Central memory CD4-positive, alpha-beta T cell (primary cell): Measurements from ENCODE around the gene OPALIN.

ENCODE experiments used
- DNase-seq: peaks from one replicate; pipeline ENCODE4 v3.0.0; 2022
- total RNA-seq, 3 experiments: gene quantifications; one replicate each; lab custom pipeline; 2026; lab: John Stamatoyannopoulos, UW

OPALIN gene, protein sequence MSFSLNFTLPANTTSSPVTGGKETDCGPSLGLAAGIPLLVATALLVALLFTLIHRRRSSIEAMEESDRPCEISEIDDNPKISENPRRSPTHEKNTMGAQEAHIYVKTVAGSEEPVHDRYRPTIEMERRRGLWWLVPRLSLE
- total RNA-seq: 0 to 0.04 (median 0) reads per million in 3 experiments

DNA sequence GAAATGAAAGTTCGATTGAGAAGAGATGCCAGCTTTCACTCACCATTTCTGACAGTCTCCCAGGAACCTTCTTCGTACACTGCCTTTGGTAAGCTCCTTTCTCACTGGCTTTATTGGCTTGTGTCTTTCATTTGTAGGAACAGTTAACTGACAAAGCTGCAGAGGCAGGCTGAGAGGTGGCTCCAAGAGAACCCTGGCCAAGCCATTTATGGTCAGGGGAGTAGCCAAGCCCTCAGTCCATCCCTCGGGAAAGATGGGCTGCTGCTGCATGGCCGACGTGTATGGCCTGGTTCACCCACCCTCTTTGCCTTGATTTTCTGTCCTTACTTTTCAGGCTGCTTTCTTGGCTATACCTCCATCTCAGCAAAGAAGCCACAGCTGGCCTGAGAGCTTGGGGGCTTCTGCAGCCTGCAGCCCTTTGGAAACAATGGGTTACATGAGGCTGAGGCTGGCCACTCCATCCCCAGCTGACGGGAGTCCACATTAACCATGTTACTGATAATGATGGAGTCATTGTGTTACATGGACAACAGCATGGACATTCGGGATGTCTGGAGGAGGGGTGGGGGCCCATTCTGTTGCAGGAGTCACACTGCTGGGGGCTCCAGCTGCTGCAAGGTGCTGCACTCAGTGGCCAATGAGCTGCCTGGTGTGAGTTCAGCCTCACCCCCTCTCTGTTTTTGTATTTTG is at the start of gene OPALIN:
OPALIN (minus strand) TSS at position 152 of the 690 bp plus-strand sequence; CDS start at position 46, 106 bp downstream.
- DNase-seq: no peak

DNA sequence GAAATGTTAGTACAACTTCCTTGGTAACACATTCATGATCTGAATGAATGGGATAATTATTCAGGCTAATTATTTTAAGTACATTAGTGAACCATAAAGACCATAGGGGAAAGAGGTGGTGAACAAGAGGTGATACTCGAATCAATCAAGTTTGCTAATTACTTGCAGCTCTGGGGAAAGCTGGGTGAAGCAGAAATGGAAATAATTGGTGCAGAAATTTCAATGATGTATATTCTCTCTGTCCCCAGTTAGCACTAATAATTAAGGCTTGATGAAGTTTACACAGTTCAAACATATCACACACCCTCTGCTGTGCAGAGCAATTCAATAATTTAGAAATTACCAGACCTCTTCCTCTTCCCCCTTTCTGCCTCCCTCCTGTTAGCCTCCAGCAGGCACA is 49.4 kb upstream of the OPALIN start:
- no peak for DNase-seq

DNA sequence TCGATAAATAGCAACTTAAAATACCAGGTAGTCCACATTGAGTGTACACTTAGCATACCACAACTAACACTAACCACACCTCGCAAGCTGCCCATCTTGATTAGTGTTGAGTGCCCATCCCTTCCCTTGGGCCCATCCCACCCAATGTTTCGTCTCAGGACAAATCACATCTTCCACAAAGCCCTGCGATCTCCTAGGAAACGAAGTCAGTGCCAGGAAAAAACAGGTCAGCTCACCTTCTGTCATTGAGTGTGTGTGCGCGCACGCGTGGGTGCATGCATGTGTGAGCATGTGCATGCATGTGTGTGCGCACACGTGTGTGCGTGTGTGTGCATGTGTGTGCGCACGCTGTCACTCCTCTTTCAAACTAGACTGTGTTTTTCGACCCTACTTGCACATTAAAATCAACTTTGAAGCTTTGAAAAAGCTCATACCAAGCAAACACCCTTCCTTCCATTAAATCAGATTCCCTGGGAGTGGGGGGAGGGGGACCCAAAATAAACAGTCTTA is 48.8 kb upstream of the OPALIN start:
- no peak for DNase-seq

DNA sequence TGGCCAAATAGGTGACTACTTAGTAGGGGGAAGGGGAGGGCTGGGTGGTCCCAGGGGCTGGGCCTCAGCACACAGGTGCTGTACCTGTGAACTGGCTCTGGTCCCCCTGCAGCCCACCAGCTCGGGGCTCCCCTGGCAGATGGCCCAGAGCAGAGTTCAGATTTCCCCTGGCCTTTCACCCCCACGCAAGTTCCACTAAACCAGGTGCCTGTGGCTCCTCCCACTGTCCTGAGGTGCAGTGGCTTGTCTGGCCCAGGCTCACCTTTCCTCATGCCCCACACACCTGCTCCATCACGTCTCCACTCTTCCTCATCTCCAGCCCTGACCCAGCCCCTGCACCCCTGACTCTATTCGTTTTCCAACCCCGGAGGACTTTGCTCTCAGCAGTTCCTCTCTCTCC is 47.3 kb upstream of the OPALIN start:
- DNase-seq: no peak

DNA sequence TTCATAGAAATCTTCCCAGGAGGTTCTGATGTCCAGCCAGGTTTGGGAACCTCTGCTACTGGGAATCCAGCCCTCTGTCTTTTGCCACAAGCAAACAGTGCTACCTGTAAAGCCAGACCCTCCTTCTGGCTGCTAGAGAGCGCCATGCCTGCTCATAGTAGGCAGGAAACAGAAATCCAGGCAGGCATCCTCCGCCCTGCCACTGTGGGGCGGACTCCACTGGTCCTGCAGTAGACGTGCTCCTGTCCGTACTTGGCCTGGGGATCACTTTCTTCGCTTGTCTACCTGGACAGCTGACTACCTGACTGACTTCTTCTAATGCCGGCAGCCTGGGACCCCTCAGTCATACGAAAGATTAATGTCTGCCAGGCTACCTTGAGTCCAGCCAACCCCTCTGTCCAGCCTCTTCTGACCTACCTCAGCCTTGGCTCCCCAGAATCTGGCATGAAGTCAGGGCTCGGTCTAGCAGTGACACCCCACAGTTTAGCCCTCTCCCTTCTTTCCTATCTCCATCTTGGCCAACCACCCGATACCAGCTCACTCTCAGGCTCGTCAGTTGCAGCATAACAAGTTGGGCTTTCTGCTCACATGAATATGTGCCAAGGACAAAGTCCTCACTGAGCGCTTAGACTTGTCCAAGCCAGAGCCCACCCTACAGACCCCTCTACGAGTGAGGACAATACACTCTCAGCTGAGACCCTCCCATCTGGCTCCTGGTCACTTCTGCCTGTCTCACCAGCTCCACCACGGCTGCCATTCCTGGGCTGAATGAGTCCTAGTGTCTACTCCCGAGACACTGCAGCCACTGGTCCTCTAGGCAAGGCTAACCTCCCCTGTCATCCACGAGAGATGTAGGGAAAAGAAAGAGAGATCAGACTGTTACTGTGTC is 43.9 kb upstream of the OPALIN start:
- DNase-seq: no peak

DNA sequence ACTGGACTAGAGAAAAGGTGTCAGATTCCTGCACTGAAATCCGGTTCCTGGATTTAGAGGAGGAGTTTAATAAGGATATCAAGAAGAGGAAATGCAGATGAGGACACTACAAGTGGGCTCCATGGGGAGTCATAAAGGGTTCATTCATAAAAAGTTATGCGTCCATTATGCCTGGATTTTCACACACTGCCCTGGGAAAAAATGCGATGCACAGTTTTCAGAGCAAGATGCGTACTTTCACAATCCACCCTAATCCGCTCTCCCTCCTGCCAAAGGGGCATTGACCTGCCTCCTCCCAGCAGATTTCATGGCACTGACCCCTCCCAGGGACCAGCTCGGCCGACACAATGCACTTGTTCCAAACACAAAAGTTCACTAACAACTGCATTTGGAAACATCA is 42.2 kb upstream of the OPALIN start:
- no peak for DNase-seq

DNA sequence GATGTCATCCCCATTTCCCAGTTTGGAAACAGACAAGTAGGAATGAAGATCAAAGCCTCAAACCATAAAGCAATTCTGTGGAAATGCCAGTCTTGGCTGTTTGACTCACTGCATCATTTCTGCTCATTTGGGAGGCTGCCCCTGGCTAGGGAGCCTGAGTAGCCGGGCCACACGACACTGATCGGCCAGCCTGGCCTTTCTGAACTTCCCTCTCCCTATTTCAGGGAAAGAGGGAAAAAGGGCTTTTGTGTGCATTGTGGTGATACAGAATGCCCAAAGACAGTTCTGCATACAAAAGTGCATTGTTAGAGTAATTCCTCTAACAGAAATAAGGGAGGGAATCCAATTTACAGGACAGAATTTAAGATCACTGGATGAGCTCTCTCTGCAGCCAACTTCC is 41.7 kb upstream of the OPALIN start:
- no peak for DNase-seq

DNA sequence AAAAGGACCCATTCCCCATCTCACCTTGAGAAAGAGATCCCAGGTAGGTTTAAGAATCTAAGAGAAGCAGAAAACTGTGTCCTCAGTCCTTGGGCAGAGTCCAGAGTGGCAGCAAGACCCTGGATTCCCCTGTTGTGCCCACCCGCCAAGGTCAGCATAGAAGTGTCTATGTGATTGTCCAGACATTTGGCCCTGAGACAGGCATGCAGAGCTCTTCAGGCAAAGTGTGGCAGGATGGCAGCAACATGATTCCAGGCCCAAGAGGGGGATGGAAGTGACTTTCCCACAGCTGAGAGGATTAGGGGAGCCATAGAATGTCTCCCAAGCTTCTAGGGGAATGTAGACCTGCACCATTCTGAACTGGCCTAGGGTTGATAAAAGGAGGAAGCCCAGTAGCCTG is 39.1 kb upstream of the OPALIN start:
- DNase-seq: no peak

DNA sequence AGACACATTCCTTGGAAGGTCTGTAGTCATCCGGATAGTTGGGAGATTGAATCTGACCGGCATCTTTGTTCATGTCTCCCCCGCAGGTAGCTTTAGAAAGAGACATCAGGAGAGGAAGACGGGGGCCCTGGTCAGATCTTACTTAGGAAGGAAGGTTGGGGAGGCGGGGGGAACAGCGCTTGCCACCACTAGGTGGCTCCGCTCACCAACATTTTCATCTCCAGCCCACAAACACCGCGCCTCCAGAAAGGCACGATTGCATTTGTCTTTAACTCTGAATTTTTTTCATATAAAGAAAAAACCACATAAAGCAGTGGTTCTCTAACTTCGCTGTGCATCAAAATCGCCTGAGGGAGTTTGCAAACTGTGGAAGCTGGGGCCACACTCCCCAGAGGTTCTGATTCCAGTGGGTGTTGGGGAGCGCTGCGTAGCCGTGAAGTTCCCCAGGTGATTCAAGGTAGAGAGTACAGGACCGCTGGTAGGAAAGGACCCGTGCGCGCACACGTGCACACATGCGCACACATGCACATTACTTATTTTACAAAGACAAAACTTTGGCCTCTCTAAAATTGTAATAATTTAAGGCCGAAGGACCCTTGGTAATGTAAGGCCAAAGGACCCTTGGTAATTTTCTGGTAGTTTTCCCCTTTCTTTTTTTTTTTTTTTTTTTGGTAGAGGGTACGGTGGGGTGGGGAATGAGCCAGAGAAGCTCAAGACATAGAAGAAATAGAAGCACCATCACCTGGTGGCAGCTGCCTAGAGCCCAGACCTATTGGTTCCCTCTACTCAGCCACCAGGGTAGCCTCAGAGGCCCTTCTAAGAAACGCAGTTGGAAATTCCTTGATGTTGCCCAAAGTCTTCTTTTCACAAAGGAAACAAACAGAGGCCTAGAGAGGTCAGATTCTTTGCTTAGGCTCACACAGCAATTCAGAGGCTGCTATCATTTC is 37.4 kb upstream of the OPALIN start:
- DNase-seq: peak; percentile 38

DNA sequence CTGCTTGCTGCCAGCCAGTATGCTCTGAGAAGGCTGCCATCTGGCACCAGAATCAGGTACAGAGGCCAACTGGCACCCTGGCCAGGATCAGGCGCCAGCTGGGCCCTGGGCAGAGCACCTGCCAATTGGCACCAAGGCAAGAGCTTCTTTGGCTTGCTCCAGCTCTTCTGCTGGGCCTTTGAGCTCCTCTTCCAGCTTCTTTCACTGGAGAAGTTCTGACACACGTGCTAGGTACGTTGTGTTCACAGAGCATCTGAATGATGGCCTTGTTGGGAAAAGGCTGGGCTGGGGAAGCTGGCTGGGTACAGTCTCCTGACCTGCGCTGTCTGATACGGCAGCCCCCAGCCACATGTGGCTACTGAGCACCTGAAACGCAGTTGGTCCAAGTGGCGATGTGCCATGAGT is 31.7 kb upstream of the OPALIN start:
- DNase-seq: no peak

DNA sequence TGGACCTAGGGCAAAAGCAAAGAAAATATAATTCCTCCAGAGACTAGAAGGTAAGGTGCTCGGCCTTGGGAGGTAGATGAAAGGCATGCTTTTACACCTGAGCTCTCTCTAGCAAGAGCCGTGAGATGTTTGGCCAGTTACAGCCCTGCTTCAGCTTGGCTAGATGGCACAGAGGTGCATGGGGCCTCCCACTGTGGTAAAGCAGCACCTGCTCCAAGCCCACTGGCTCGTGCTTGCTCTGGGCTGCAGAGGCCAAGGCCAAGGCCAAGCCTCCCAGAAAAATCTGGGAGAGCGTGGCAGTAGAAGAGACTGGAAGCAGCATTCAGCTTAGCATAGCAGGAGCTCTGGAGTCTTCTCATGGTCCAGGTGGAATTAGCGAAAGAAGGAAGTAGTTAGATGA is 31.0 kb upstream of the OPALIN start:
- DNase-seq: no peak

DNA sequence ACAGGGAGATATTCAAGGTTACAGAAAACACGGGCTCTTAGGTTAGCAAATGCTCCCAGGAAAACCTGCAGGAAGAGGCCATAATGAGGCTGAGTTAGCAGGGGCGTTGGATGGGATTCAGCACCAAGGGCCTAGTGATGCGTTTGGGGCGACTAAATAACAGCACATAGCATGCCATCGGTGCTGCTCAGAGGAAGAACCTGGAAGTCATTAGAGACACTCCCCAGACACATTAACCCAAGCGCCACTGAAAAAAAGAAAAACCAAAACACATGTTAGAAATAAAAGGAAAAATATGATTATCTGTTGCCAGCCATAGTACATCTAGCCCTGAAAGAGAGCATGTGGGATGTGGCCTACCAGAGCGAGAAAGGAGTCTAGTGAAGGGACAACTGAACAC is 28.8 kb upstream of the OPALIN start:
- DNase-seq: no peak

DNA sequence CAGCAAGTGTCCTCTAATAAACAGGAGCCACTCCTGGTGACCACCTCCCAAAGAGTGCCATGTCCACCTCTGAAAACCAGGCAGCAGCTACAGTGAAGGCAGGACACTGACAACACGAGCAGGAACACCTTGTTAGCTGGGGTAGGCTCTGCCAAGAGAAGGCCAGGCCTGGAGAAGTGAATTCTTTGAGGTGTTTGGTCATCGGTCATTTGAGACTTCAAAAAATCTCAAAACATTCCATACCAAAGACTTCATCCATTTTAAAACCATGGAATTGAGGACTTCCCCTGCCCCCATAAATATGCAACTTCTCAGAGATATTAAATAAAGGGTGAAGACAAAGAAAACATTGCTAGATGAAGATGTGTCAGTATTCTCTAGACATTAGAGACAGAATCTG is 28.4 kb upstream of the OPALIN start:
- DNase-seq: no peak

DNA sequence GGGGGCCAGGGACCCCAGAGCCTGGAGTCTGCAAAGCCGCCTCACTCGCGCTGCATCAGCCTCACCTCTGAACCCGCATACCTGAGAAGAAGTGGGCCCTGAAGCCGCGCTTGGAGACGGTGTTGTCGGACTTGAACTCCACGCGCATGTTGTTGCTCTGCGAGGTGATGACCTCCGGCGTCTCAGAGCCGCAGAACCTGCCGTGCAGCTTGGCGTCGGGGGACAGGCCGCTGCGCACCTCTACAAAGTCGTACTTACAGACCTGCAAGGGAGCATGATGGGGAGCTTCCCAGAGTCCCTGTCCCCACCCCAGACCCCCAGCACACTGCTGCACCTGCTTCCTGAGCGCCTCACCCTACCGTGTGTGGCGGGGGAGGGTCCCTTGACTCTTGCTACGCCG is 25.7 kb upstream of the OPALIN start:
- DNase-seq: no peak

DNA sequence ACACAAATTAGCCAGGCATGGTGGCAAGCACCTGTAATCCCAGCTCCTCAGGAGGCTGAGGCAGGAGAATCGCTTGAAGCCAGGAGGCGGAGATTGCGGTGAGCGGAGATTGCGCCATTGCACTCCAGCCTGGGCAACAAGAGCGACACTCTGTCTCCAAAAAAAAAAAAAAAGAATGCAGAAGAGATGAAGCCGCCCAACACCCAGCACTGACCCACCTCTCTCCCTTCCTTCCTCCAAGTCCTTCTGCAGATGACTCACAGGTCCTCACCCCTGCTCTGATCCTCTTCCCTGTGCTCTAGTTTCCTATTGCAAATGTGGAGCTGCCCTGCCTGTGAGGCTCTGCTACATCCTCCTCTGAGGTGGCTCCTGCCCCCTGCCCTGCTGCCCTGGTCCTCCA is 22.0 kb upstream of the OPALIN start:
- DNase-seq: no peak

DNA sequence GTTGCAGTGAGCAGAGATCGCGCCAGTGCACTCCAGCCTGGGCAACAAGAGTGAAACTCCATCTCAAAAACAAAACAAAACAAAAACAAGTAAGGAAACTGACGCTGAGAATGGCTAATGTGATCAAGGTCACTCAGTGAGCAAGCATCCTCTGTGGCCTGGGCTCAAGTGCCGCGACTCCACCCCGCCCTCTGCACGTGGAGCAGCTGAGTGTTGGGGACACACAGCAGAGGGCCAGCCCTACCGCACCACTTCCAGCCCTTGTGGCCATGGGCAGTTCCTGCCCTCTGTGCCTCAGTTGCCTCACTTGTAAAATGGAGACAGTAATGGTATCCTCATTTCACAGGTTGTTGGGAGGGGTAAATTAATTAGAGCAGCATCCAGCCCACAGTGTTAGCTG is 21.0 kb upstream of the OPALIN start:
- DNase-seq: no peak

DNA sequence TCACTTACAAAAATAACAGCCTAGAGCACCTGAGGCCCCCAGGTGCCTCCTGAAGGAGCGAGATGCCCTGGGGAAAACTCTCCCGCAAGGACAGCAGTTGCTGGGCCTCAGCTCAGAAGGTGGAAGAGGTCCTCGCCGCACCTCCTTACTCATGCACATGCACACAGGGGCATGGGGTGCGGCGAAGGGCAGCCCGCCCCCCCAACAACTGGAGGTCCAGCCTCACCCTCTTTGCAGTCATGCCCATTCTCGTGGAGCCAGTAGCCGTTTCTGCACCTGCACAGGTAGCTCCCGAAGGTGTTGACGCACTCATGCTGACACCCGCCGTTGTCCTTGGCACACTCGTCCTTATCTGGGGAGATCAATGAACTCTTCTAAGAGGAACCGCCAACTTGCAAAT is 19.9 kb upstream of the OPALIN start:
- DNase-seq: no peak

DNA sequence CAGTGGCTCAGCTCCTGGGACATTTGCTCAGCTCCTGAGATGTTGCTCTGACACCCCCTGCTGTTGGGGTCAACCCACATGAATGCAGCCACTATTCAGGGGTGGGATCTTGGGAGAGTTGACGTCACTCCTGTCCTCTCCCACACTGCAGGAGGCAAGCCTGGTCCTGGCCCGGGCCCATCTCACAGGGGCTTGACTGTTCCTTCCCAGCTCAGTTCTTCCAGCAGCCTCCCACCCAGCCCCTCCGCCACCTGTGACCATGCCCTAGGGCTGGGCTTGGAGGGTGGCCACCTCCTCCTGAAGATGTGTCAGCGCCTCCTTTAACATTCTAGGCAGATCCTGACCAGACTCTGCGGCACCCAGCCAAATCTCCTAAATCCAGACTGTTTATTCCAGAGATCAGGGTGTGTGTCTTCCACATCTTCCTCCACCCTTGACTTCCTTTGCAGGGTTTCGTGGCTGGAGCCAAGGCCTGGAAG is 19.1 kb upstream of the OPALIN start:
- DNase-seq: no peak

DNA sequence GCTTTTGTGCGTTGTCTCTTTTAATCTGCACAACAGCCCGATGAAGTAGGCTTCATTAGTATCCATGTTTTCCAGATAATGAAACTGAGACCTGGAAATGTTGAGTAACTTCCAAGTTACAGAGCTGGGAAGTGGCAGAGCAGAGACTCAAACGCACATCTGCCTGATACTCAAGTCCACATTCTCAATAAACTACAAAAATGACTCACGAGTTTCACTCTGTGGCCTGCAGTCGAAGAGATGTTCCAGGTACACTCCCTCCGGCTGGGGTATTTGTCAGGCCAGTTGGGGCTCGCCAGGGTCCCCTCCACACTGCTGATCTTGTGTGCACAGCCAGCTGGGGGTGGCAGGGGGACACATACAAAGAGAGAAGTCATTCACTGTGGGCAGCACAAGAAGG is 17.7 kb upstream of the OPALIN start:
- no peak for DNase-seq

DNA sequence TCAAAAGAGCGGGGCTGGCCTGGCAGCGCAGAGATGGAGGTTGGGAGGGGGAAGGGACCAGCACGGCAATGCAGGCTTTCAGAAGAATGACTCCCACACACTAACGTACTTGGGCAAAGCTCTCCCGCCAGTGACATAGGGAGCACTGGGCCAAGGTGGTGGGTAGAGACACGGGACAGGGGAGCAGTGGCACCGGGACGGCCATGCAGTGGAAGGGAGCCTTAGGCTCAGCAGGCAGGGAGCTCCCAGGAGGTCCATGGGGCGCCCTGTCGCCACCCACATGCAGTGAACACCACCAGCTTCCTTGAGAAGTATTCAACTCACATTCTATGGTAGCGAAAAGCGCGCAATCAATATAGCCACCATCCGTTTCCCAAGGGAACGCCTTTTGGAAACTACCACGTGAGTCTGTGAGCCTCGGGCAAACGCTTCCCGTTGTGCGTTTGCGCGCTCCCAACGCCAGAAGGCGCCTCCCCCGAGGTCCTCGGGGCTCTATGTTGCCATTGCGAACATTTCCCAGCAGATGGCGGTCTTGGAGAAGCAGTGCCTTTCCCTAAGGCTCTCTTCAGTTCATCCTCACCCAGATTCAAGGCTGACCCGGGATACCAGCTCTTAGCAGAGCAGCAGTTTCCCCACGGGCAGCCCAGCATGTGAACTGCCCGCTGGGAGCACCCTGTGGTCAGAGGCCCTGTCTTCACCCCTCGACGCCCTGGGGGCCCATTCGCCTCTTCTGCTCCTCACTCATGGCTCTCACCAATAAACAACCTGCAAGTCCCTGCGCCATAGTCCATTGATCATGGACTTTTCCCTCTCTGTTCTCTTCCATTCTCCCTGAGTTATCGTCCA is 16.4 kb upstream of the OPALIN start:
- DNase-seq: peak; percentile 48

DNA sequence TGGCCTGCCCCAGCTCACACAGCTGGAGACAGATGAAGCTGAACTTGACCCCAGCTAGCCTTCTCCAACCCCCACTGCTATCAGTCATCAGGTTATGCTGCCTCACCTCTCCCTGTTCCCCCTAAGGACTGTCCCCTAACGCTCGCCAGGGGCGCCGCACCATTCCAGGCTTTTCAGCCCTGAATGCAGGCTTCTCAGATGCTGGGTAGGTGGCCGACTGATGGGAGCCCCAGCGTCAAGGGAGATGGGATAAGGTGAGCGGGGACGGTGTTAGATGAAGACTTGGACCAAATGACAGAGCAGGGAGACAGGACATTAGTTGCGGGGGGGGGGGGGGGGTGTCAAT is 15.8 kb upstream of the OPALIN start:
- no peak for DNase-seq

DNA sequence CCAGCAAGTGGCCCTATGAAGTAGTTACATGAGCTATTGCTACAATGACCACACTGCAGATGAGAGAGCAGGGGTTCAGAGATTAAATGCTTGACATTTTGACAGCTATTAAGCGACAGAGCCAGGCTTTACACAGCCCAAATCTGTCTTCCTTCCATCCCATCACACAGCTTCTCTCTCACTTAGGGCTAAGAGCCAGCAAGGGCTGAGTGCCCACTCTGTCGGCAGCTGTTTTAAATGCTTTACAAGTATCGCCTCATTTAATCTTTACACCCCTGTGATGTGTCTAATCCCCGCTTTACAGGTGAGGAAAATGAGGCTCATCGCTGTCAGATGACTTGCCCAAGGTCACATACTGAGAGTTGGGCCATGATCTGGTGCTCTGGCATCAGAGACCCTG is 15.2 kb upstream of the OPALIN start:
- no peak for DNase-seq
